CD4-positive, alpha-beta T cell treated with Interleukin-15 for 1 hour (primary cell): Measurements from ENCODE around the gene ANO1.
"Not testable (repeated sequence)": the region's sequence is repeated elsewhere in the genome, so short reads cannot be mapped to it uniquely, and the experiment has no call there.

Source experiments
- DNase-seq: peaks from one replicate; pipeline ENCODE4 v3.0.0-alpha.2; 2020

The ANO1 gene

DNA sequence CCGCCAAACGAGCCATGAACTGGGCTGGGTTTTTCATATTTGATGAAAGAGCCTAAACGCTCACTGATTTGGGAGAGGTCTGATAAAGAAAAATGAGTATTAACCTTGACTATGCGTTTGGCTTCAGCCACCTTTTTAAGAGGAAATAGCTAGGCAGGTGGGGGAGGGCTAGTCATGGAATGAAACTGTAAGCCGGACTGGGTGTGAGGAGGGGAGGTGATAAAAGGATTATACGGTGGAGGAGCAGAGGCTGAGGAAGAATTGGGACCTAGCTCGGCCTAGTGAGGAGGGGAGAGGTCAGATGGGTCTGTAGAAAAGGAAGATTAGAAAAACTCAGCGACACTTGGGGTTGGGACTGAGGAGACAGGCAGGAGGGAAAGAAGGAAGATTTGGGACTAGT is 140.0 kb downstream of the ANO1 start:
- not testable (repeated sequence) for DNase-seq

DNA sequence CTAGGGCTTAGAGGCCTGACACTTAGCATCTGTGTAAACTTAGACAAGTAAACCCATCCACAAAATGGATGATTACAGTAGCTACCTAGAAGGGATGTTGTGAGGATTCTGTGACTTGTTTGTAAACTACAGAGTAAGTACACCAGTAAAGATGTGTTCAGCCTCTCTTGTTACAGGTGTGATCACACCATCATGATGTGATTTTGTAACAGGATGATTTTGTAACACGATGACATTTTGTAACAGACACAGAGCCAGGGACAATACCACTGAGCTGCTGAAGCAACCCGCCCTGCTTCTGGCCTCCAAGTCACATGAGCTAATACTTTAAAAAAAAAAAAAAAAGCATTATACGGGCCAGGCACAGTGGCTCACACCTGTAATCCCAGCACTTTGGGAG is 142.0 kb downstream of the ANO1 start:
- no peak for DNase-seq

DNA sequence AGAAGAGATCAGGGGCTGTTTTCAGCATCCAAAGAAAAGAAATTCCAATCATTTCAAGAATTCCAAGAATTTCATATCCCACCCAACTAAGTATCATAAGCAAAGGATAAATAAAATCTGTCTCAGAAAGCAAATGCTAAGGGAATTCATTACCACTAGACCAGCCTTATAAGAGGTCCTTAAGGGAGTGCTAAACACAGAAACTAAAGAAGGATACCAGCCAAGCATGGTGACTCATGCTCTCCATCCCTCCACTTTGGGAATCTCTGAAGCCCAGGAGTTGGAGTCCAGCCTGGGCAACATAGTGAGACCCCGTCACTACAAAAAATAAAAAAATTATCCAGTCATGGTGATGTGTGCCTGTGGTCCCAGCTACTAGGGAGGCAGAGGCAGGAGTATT is 142.8 kb downstream of the ANO1 start:
- no peak for DNase-seq

- DNase-seq = no peak
These were observed 147.6 kb downstream of the ANO1 start for GRCh38 chr11:70225681-70226177.

GRCh38 chr11:70226183-70226582 is 148.1 kb downstream of the ANO1 start:
- no peak for DNase-seq

GRCh38 chr11:70226967-70227366 is 148.8 kb downstream of the ANO1 start:
- no peak for DNase-seq

GRCh38 chr11:70229737-70230136 is 151.6 kb downstream of the ANO1 start:
- DNase-seq = no peak

DNA sequence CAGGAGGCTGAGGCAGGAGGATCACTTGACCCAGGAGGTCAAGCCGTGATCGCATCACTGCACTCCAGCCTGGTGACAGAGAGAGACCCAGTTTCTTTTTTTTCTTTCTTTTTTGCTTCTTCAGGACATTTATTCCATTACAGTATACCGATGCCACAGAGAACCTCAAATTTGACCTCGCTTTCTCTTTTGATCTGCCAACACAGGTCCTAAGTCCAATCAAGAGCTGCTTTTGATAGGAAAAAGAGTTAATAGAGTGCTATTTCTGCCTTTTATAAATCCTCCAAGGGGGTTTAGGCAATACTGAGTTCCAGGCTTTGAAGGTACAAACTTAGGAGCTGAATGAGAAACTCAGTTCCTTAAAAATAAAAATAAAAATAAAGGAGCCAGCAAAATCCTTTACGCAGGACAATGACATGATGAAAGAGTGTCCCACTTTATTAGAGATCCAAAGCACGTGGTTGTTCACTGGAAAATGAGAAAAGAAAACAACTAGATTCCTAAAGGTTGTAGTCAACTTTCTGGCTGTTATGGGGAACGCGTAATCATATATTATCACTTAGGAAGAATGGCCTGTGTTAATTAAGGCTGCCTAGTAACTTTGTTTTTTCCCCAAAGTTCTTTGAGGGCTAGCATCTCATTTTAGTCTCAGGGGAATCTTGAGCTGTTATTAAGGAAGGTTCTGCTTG is 152.2 kb downstream of the ANO1 start:
- no peak for DNase-seq

DNA sequence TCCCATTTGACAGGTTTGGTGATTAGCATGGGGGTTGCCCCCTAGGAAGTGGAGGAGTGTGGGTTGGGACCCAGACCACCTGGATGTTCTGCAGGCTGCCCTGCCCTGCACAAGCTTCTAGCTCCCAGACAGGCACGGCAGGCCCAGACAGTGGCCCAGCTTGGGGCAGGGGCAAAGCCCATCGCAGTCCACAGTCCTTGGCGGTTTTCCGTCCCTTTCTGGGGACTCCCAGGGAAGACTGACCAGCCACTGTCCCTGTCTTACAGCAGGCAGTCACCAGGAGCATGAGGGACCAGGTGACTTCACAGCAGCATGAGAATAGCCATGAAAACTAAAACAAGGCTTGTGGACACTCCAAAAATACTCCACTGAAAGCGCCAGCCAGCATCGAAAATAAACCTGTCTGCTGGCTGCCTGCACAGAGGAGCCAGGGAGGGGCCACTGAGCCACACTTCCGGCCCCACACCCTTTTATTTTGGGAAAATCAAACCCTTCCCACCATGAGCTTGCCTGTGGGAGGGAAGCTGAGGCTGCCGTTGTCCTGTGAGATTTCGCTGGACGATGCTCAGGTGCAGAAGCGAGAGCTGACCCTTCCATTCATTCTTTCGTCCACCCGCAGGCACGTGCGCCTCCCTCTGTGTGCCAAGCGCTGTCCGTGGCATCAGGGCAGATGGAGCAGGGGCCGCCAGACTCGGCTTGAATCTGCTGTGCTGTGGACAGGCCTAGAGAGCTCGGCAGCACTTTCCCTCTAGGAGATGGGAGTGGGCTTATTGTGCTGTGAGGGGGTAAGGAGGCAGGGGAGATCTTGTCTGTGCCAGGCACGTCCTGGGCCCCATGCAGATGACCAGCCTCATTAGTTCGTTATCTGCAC is 153.0 kb downstream of the ANO1 start:
- DNase-seq = no peak

GRCh38 chr11:70233034-70233433 is 154.9 kb downstream of the ANO1 start:
- DNase-seq = no peak

DNA sequence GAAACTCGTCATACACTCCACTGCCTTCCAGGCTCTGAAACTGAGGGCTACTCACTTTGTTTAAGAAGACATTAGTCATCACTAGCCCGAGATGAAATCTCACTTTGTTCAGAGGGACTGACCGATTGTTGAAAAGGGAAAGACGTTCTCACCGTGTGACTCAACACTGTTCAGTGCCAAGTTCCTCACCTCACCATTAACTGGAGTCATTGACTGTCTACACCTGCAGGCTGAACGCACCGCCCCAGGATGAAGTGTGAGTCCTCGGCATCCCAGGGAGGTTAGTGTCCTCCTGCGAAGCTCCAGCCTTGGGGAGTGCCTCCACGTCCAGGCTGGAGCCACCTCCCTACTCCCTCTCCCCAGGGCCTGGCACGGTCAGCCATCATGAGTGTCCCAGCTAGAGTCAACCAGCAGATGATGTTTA is 155.4 kb downstream of the ANO1 start:
- DNase-seq = no peak

- DNase-seq = no peak
These were observed 155.8 kb downstream of the ANO1 start for GRCh38 chr11:70233962-70234361.
